ENCODE data around the gene TSHZ1.

TSHZ1 gene

GRCh38 chr18:75211002-75211621 is 515 bp downstream of the TSHZ1 start:
- in situ Hi-C loops (cut with HindIII; ENCODE audit: low sequenced_read_pairs), result no loop called here
- H3K4me3 ChIP-seq (ENCODE audit: low read depth, low read length), result peak overlapping the region; percentile 87
- no peak for DNase-seq (ENCODE audit: low read depth)
- no peak for TF ChIP-seq CTCF (IDR thresholded peaks at IDR 0.05; ENCODE audit: low read depth, low read length, missing control alignments)

DNA sequence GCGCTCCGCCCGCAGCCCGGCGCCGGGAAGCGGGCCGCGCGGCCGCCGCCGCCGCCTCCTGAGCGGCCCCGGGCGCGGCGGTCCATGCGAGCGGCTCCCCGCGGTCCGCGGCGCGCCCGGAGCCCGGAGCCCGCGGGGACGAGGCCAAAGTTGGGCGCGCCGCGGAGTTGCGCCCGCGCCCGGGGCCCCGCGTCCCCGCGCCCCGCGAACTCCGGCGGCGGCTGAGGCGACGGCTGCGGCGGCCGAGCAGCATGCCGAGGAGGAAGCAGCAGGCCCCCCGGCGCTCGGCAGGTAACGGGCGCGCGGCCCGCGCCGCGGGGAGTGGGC is 992 bp downstream of the TSHZ1 start:
- H3K4me3 ChIP-seq (ENCODE audit: low read depth, low read length), result peak overlapping the region; percentile 66
- in situ Hi-C loops (cut with HindIII; ENCODE audit: low sequenced_read_pairs), result no loop called here
- DNase-seq (ENCODE audit: low read depth), result no peak
- no peak for TF ChIP-seq CTCF (IDR thresholded peaks at IDR 0.05; ENCODE audit: low read depth, low read length, missing control alignments)

- peak overlapping the region; percentile 66 for H3K4me3 ChIP-seq (ENCODE audit: low read depth, low read length)
- no peak for TF ChIP-seq CTCF (IDR thresholded peaks at IDR 0.05; ENCODE audit: low read depth, low read length, missing control alignments)
- DNase-seq (ENCODE audit: low read depth), result no peak
- in situ Hi-C loops (cut with HindIII; ENCODE audit: low sequenced_read_pairs), result no loop called here
Observed at GRCh38 chr18:75211953-75212750, 1.6 kb downstream of the TSHZ1 start.

- no peak for DNase-seq (ENCODE audit: low read depth)
- in situ Hi-C loops (cut with HindIII; ENCODE audit: low sequenced_read_pairs), result no loop called here
- no peak for TF ChIP-seq CTCF (IDR thresholded peaks at IDR 0.05; ENCODE audit: low read depth, low read length, missing control alignments)
- peak overlapping the region; percentile 66 for H3K4me3 ChIP-seq (ENCODE audit: low read depth, low read length)
Observed at GRCh38 chr18:75212751-75213090, 2.1 kb downstream of the TSHZ1 start.

GRCh38 chr18:75213611-75214331 is 3.2 kb downstream of the TSHZ1 start:
- TF ChIP-seq CTCF (IDR thresholded peaks at IDR 0.05; ENCODE audit: low read depth, low read length, missing control alignments), result no peak
- peak; percentile 65 for DNase-seq (ENCODE audit: low read depth)
- peak overlapping the region; percentile 66 for H3K4me3 ChIP-seq (ENCODE audit: low read depth, low read length)
- in situ Hi-C loops (cut with HindIII; ENCODE audit: low sequenced_read_pairs), result no loop called here

DNA sequence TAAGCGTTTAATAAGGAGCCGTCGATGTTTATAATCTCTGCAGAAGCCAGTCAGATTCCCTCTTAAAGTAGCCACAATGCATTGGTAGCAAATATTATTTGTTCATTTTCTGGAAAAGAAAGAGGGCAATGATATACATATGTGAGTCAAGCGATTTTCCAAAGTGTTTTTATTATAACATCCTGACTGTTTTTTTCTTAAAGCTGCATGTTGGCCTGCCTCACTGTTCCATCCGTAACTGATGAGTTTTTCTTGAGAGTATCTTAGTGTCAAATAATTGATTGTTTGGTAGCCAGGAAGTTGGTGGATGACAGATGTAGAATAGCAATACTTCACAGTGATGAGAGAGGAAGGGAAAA is 3.7 kb downstream of the TSHZ1 start:
- DNase-seq (ENCODE audit: low read depth), result no peak
- in situ Hi-C loops (cut with HindIII; ENCODE audit: low sequenced_read_pairs), result no loop called here
- H3K4me3 ChIP-seq (ENCODE audit: low read depth, low read length), result peak overlapping the region; percentile 66
- no peak for TF ChIP-seq CTCF (IDR thresholded peaks at IDR 0.05; ENCODE audit: low read depth, low read length, missing control alignments)
